ENCODE measurements around the gene SLC12A6. TPM values are rescaled to one million over a fixed set of nuclear protein-coding genes. Genes with fewer than 3 reads are reported as not detected.
A peak's percentile ranks its signal among the peaks of the same experiment; 100 is the strongest.

Gene SLC12A6
- total and polyA plus RNA-seq, 8 donors, result 25.3 to 47.4 (median 29.7) TPM

DNA sequence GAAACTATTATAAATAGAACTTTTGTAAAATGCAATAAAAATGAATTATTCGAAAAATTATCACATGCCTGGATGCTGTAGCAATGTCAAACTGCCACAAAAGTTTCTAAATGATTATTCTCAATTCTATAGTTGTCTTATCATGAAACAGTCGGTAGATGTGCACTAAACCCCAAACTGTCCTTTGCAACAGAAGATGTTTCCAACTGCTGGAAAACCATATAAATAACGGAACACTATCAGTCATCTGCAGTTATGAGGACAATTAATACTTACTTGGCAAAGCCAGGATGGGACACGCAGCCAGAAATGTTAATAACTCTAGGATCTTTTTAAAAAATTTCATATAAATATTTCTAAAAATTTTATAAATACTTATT, 95.3 kb downstream of the SLC12A6 start:
- Histone ChIP-seq H3K4me3 (no peak overlapping the region), H3K27me3 (no peaks in the 10 kb centered on the region), H3K36me3 (peaks cover 0 to 80% of the 10 kb centered on the region in 2 donors), H3K4me1 (no peaks in the 10 kb centered on the region), H3K9me3 (no peaks in the 10 kb centered on the region), H3K27ac (no peak overlapping the region)
- no peak for TF ChIP-seq CTCF (IDR thresholded peaks at IDR 0.05)
- intact Hi-C loops (cut with DNase I), result loop anchor here in 1 of 2 donors (10.0 kb wide), 1 partner anchor 92 kb away; the partner anchor contains the start of gene SLC12A6
- ATAC-seq, result no peak
- no peak for DNase-seq

- H3K9me3 ChIP-seq, result no peaks in the 10 kb centered on the region
- ATAC-seq, result peak; percentile 82
- peak; percentile 72 to 77 for TF ChIP-seq CTCF (IDR thresholded peaks at IDR 0.05)
- no peaks in the 10 kb centered on the region for H3K27me3 ChIP-seq
- no peak overlapping the region for H3K4me3 ChIP-seq
- H3K36me3 ChIP-seq, result peaks cover 0 to 80% of the 10 kb centered on the region in 2 donors
- intact Hi-C loops (cut with DNase I), result loop anchor here in 1 of 2 donors (10.0 kb wide), 1 partner anchor 93 kb away; the partner anchor contains the start of gene SLC12A6
- H3K27ac ChIP-seq, result no peak overlapping the region
- DNase-seq, result peak in 1 of 4 donors; percentile 26
- no peaks in the 10 kb centered on the region for H3K4me1 ChIP-seq
Measured at GRCh38 chr15:34241376-34242330, 95.9 kb downstream of the SLC12A6 start.

DNA sequence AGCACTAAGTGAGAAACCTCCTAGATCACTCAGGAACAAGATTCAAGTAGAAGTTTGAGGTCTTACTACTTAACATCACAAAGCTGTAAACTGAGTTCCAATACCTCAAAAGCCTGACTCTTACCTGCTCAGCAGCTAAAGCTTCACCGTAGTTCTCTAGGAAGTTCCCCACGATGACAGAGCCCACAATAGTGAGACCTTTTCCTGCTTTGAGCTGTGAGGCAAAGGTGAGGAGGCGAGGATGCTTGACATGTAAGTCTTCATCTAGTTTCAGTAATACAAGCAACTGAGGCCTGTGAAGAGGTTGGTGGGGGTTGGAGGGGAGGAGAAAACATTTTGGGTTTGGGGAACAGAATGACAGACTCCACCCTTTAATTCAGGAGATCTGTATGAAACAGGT, 97.0 kb downstream of the SLC12A6 start:
- H3K36me3 ChIP-seq, result peaks cover 0 to 83% of the 10 kb centered on the region in 2 donors

DNA sequence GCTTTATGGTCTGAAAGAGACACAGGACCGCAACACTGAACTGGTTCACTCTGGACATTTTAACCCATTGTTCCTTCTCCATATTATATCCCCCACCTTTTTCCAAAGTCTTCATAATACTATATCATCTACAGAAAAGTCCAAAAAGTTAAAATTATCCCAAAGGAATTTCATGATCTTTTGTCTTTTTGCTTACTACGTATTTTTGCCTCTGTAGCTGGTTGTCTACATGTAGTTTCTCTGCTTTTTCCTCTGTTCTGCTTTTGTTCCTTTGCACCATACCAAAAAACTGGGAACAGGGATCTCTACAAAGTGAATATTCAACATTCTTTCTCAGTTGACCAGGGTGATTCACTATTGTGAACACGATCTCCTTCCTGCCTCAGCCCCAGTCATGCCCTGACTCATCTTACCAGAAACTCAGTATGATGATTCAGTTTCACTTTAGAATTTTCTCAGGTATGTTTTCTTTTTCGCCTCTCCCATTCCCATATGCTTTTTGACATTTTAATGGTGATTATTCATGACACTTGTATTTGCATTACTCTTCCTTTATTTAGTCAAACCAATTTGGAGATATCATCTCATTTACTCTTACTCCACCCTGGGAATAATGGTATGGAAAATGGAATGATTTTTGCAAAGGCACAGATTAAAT, 98.3 kb downstream of the SLC12A6 start:
- Histone ChIP-seq H3K36me3 (peaks cover 0 to 83% of the 10 kb centered on the region in 2 donors), H3K9me3 (no peaks in the 10 kb centered on the region), H3K27ac (peak overlapping the region in 1 of 2 donors; percentile 30), H3K4me3 (no peak overlapping the region), H3K27me3 (no peaks in the 10 kb centered on the region), H3K4me1 (no peaks in the 10 kb centered on the region)
- no peak for DNase-seq
- no peak for TF ChIP-seq CTCF (IDR thresholded peaks at IDR 0.05)
- intact Hi-C loops (cut with DNase I), result no loop called here
- ATAC-seq, result peak; percentile 59

More for the DNA sequence above, 97.0 kb downstream of the SLC12A6 start:
- H3K27ac ChIP-seq, result no peak overlapping the region
- ATAC-seq (no peak), DNase-seq (no peak)
- H3K4me1 ChIP-seq, result no peaks in the 10 kb centered on the region
- intact Hi-C loops (cut with DNase I), result loop anchor here in 1 of 2 donors (10.0 kb wide), 1 partner anchor 94 kb away; the partner anchor contains the start of gene SLC12A6
- H3K9me3 ChIP-seq, result no peaks in the 10 kb centered on the region
- TF ChIP-seq CTCF (IDR thresholded peaks at IDR 0.05), result no peak
- H3K4me3 ChIP-seq, result no peak overlapping the region
- no peaks in the 10 kb centered on the region for H3K27me3 ChIP-seq

DNA sequence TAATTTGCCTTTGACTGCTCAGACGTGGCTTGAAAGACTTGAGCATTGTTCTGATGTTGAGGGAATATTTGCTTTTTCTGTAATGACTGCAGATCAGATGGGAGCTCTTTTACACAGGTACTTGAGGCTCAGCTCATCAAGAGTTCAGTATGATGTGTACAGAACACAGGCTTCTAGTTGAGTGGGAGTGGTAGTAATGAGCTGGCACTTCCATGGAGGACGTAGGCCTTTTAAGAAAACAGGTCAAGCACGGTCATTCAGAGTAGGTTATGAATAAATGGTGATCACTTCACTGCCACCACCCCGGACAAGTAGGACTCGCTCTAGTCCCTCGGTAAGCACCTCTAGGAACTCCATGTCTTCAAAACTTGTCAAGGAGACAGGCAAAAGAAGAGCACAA, 104.0 kb downstream of the SLC12A6 start:
- intact Hi-C loops (cut with DNase I), result no loop called here
- H3K27me3 ChIP-seq, result no peaks in the 10 kb centered on the region
- peak overlapping the region in 1 of 2 donors; percentile 7 for H3K27ac ChIP-seq
- TF ChIP-seq CTCF (IDR thresholded peaks at IDR 0.05), result no peak
- peak; percentile 97 for ATAC-seq
- DNase-seq, result peak in 1 of 4 donors; percentile 40
- peaks cover 0 to 99% of the 10 kb centered on the region in 2 donors for H3K36me3 ChIP-seq
- no peak overlapping the region for H3K4me3 ChIP-seq
- no peaks in the 10 kb centered on the region for H3K9me3 ChIP-seq
- no peaks in the 10 kb centered on the region for H3K4me1 ChIP-seq

All from left lung (tissue), 10 donors.